Myocyte (in vitro differentiated cells): ENCODE data around the gene KLF13. TPM values are rescaled to one million over a fixed set of nuclear protein-coding genes. Genes with fewer than 3 reads are reported as not detected.

Source experiments
- DNase-seq: peaks from one replicate; pipeline ENCODE4 v3.0.0-alpha.2; 2012; ENCODE audit warnings: low read depth
- total RNA-seq: library from RNA; depleted of rRNA; stranded (reverse); fragments of >200 nt; gene quantifications from 2 replicates; pipeline ENCODE4 v1.2.3, GENCODE V29; 2014

Gene KLF13
- total RNA-seq, 1 donor from 2014 or later: 61.2 TPM

DNA sequence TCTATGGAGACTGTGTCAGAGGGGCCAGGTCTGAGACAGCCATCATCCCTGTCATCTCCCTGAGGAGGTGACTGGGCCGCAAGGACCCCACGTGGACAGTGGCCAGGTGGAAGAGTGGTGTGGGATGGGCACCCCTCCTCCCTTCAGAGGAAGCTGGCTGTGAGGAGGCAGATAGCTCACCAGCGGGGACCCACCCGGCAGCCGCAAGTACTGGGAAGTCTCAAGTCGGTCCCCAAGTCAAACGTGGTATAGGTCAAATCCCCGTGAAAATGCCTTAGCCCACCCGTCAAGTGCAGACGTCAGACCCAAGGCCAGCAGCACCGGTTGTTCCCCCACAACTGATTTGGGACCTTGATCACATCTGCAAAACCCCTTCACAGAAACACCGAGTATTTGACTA, 12.3 kb upstream of the KLF13 start:
- no peak for DNase-seq

DNA sequence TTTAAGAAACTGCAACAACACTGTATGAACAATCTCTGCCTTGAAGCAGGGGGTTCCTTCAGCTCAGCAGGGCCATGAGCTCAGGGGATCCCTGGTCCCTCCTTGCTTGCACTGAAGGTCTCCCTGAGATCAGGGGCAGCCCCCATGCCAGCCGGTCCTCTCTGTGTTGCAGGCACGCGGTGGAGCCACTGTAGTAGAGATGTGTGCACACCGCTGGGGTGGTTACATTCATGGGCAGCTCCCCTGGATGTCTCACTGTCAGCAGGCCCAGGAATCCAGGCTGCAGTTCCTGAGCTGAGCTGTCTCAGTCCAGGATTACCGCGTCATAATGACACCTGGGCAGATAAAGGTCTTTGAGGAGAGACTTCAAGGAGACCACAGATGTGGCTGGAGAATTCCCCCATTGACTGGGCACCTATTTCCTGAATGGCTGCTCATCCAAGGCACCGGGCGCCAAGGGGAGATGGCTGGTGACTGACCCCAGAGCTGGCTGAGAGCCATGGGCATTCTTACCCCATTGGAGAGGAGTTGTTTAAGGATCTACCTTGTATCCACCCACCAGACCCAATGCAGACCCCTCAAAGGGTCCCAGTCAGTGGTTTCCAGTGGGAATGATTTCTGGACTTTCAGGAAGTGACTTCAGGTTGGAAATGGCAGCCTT, 10.4 kb upstream of the KLF13 start:
- no peak for DNase-seq

- DNase-seq: no peak
These were observed 9.6 kb upstream of the KLF13 start for GRCh38 chr15:31317017-31317416.

DNA sequence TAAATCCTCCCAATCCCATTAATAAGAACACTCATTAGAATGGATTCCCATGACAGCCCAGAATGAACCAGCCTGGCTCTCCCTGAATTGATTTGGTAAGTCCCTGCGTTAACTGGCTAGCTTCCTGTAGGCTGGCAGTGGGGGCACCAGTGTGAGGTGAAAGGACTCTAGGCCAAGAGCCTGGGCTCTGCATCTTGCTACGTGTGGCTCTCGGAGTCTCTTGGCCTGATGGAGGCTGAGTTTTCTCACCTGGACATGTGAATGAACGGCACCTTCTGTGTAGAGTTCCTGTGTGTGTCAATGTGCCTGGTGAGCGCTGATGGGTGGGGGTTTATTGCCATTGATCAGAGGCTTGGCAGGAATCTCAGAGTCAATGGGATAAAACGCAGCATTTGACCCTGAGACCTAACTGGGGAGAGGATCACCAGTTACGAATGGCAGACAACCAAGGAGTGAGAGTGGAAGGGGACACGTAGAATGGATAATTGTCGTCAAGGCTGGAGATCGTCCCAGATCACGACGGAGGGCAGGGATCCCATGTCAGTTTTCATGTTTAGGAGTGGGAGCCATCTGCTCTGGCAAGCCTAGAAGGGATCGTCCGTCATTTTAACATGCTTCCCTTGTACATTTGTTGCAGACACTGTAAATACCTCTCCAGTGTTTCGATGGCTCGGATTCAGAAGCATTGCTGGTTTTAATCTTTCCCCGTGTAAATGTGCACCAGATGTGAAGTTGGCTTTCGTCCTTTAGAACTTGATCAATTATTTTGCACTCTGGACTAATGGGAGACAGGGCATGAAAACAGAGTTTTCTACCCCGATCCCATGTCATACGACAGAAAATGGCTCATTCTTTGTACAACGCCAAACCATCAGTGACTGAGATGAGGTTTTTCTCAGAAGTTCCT, 9.0 kb upstream of the KLF13 start:
- DNase-seq: no peak

- no peak for DNase-seq
These were observed 8.2 kb upstream of the KLF13 start for GRCh38 chr15:31318429-31318828.

- no peak for DNase-seq
These were observed 6.6 kb upstream of the KLF13 start for GRCh38 chr15:31320022-31320421.

GRCh38 chr15:31321418-31321817, 5.2 kb upstream of the KLF13 start:
- no peak for DNase-seq

- no peak for DNase-seq
These were observed 4.1 kb upstream of the KLF13 start for GRCh38 chr15:31322504-31322903.

- DNase-seq: no peak
These were observed 3.0 kb upstream of the KLF13 start for GRCh38 chr15:31323627-31324026.

DNA sequence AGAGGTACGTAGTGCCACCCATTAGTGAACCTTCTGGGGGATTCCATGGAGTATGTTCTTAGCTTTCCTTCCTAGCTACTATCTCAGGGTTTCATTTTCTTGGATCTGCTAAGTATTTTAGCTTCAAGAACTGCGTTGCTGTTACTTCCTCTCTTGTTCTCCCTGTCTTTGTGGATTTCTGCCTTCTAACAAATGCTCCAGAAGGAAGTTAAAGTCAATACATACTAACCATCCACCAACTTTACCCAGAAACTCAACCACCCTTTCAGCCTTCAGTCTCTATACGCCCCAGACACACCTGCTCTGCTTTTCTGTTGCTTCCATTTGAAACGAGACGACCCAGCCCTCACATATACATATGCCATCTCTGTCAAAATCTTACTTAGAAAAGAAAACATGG, 2.4 kb upstream of the KLF13 start:
- no peak for DNase-seq

GRCh38 chr15:31324806-31325594, 1.6 kb upstream of the KLF13 start:
- DNase-seq: no peak

GRCh38 chr15:31325595-31326155, 960 bp upstream of the KLF13 start:
- DNase-seq: no peak

DNA sequence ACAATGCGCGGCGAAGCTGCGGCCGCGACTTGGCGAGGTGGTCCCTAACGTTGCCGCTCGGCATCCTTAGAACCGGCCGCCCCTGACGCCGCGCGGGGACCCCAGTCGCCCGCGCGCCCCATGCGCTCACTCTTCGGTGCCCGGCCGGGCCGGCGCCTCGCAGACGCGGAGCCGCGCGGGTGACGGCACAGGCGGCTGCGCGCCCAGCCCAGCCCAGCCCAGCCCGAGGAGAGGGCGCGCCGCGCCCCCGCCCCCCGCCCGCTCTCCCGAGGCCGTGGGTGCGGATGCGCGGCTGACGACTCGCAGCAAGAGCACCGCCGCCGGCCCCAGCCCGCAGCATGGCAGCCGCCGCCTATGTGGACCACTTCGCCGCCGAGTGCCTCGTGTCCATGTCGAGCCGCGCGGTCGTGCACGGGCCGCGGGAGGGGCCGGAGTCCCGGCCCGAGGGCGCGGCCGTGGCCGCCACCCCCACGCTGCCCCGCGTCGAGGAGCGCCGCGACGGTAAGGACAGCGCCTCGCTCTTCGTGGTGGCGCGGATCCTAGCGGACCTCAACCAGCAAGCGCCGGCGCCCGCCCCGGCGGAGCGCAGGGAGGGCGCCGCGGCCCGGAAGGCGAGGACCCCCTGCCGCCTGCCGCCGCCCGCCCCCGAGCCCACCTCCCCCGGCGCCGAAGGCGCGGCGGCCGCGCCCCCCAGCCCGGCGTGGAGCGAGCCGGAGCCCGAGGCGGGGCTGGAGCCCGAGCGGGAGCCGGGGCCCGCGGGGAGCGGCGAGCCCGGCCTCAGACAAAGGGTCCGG, 437 bp downstream of the KLF13 start:
- no peak for DNase-seq

GRCh38 chr15:31327669-31328427, 1.2 kb downstream of the KLF13 start:
- peak; percentile 53 for DNase-seq

DNA sequence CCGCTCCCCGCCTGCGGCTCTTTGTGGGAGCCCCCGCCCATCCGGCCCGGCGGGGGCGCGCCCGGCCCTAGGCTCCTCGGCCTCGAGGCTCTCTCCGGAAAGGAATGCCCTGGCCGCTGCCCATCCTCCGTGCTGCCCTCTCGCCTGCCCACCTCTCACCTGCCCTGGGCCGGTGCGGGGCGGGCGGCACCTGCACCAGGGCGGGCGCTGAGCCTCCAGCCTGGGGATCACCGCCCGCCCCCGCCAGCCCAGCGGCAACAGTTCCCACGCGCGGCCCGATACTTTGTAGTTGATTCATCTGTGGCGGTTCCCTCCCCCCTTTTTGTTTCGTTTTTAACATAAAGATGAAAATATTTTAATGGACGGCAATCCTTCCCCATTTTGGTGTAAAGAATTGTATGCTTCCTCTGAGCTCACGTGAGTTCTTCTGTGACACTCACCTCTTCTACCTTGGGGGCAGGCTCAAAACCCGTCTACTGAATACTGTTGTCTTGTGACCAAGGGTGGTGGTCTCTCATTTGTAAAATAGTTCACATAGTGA, 1.9 kb downstream of the KLF13 start:
- DNase-seq: no peak

- DNase-seq: no peak
These were observed 2.5 kb downstream of the KLF13 start for GRCh38 chr15:31328969-31329639.

DNA sequence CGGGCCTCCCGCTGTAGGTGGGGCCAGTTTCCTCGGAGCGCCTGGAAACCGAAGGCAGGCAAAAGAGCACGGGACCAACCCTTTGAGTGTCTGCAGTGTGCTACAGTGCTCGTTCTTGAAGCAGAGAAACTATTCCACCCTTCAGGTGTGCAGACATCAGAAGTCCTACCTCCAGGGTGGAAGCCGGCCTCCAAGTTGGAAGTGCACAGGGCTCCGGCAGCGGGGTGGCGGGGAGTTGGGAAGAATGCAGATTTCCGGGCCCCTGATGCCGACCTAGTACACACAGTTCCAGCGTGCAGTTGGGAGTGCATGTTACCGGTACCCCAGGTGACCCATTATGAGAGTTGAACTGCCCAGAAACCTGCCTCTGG, 3.0 kb downstream of the KLF13 start:
- no peak for DNase-seq

GRCh38 chr15:31330111-31330785, 3.6 kb downstream of the KLF13 start:
- DNase-seq: peak; percentile 65

- DNase-seq: no peak
These were observed 4.2 kb downstream of the KLF13 start for GRCh38 chr15:31330836-31331235.
